Osteoblast (primary cell): ENCODE data around the gene FNDC10. TPM values are rescaled to one million over a fixed set of nuclear protein-coding genes. Genes with fewer than 3 reads are reported as not detected.

Source experiments
- DNase-seq: peaks from one replicate; pipeline ENCODE4 v3.0.0; 2011; ENCODE audit warnings: low spot score, mixed read lengths; ENCODE audit not compliant: insufficient read length; ENCODE audit errors: missing footprints
- H2AFZ ChIP-seq: 2 replicates; pipeline ENCODE4 v1.6.0; 2011; ENCODE audit warnings: mild to moderate bottlenecking, low read length
- H3K27ac ChIP-seq: 2 replicates; pipeline ENCODE4 v1.5.1; 2011; ENCODE audit warnings: mild to moderate bottlenecking, low read depth, low read length, moderate library complexity
- H3K27me3 ChIP-seq: 2 replicates; pipeline ENCODE4 v1.6.0; 2012; ENCODE audit warnings: mild to moderate bottlenecking, control low read depth, inconsistent platforms, low read length, moderate library complexity; ENCODE audit not compliant: insufficient read depth
- H3K36me3 ChIP-seq: 2 replicates; pipeline ENCODE4 v1.5.1; 2011; ENCODE audit warnings: mild to moderate bottlenecking, low read length, control low read depth, moderate library complexity; ENCODE audit not compliant: insufficient read depth
- H3K4me1 ChIP-seq: 2 replicates; pipeline ENCODE4 v1.5.1; 2011; ENCODE audit warnings: mild to moderate bottlenecking, low read length, control low read depth, moderate library complexity; ENCODE audit not compliant: insufficient read depth
- H3K4me2 ChIP-seq: 2 replicates; pipeline ENCODE4 v1.6.0; 2011; ENCODE audit warnings: mild to moderate bottlenecking, low read length; ENCODE audit not compliant: insufficient read depth
- H3K4me3 ChIP-seq: fragments of 200-600 bp; sonication (generic); 3 replicates; pipeline ENCODE4 v1.5.1; 2012; ENCODE audit warnings: mild to moderate bottlenecking, low read length, inconsistent platforms; ENCODE audit not compliant: insufficient read depth
- H3K79me2 ChIP-seq: 2 replicates; pipeline ENCODE4 v1.6.0; 2012; ENCODE audit warnings: mild to moderate bottlenecking, low read length, control low read depth, inconsistent platforms; ENCODE audit not compliant: insufficient read depth
- H3K9me3 ChIP-seq: 2 replicates; pipeline ENCODE4 v1.5.1; 2011; ENCODE audit warnings: low read depth, low read length, control low read depth
- H4K20me1 ChIP-seq: 2 replicates; pipeline ENCODE4 v1.6.0; 2012; ENCODE audit warnings: mild to moderate bottlenecking, low read length, control low read depth; ENCODE audit not compliant: insufficient read depth
- CTCF ChIP-seq: IDR thresholded peaks from 2 replicates; pipeline ENCODE4 v1.5.1; 2011; ENCODE audit warnings: mild to moderate bottlenecking, low read depth, low read length, moderate library complexity; ENCODE audit errors: extremely low read depth
- total RNA-seq: library from RNA; depleted of rRNA; stranded (reverse); fragments of >200 nt; gene quantifications from 2 replicates; pipeline ENCODE4 v1.2.3, GENCODE V29; 2012

The FNDC10 gene
- total RNA-seq, 1 donor, result 2.5 TPM

- Histone ChIP-seq H3K79me2 (peaks cover 46% of the 10 kb centered on the region), H3K27ac (peak within 1 kb of the TSS; percentile 98), H2AFZ (peak within 1 kb of the TSS; percentile 97), H3K36me3 (peaks cover 14% of the 10 kb centered on the region), H3K4me3 (peak within 1 kb of the TSS; percentile 96), H3K4me2 (peak within 1 kb of the TSS; percentile 86), H3K27me3 (no peaks in the 10 kb centered on the region), H4K20me1 (peaks cover 11% of the 10 kb centered on the region), H3K9me3 (no peaks in the 10 kb centered on the region), H3K4me1 (peaks cover 16% of the 10 kb centered on the region)
- no peak for TF ChIP-seq CTCF
- peak; percentile 99 for DNase-seq
Measured at GRCh38 chr1:1574721-1575537, 25.0 kb downstream of the FNDC10 start, which contains the start of gene SSU72. Gene SSU72 (minus strand): TSS chr1:1574863. CDS start chr1:1574557, 306 bp downstream.

DNA sequence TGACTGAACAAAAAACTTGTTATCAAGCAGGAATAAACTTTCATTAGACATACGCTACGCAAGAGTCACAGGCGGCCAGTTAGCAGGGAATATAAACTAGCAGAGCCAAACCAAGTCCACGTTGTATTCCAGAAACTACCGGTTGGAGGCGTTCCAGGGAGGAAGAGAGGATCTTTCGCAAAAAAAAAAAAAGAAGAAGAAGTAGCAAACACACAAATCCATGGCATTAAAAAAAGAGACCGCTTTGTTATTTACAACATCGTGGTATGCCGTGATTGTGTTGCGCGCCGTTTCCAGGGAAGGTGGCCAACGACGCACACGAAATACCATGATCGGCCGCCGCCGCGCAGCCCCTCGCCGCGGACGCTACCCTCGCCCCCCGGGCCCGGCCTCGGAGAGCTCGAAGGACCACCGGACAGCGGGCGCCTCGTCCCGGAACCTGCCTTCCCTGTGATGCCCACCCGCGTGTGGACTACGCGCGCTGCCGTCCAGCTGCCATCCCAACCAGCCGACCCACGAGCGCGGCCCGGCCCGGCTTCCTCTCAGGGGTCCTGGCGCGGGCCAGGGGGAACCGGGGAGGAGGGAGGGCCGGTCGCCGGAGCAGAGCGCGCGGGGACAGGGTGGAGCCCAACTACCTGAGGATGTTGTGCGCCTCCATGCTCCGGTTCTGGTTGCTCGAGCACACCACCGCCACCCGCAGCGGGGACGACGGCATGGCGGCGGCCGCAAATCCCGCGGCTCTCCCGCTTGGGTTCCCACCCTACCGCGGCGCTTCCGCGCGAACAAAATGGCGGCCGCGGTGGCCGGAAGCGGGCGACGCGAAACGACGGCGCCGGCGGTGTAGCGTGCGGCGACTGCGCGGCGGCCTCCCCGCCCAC, 25.9 kb downstream of the FNDC10 start:
- H3K36me3 ChIP-seq, result peaks cover 19% of the 10 kb centered on the region
- H3K27ac ChIP-seq, result peak overlapping the region; percentile 98
- H3K4me3 ChIP-seq, result peak overlapping the region; percentile 96
- peak; percentile 98 for DNase-seq
- peak overlapping the region; percentile 82 for H2AFZ ChIP-seq
- peak overlapping the region; percentile 85 for H3K4me2 ChIP-seq
- no peaks in the 10 kb centered on the region for H3K9me3 ChIP-seq
- peaks cover 16% of the 10 kb centered on the region for H3K4me1 ChIP-seq
- peaks cover 20% of the 10 kb centered on the region for H4K20me1 ChIP-seq
- TF ChIP-seq CTCF, result peak; percentile 13
- H3K27me3 ChIP-seq, result no peaks in the 10 kb centered on the region
- H3K79me2 ChIP-seq, result peaks cover 54% of the 10 kb centered on the region

DNA sequence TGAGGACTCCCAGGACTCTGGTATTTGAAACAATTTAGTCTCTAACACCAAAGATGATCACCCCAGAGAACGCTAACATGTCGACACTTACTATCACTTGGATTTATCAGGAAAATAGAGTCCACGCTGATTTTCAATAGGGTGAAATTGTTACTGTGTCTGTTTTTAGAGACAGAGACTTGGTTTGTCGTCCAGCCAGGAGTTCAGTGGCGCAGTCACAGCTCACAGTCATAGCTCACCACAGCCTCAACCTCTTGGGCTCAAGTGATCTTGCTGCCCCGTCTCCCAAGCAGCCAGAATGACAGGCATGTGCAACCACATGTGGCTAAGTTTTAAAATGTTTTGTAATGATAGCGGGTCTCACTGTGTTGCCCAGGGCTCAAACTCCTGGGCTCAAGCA, 30.6 kb downstream of the FNDC10 start:
- Histone ChIP-seq H3K4me3 (no peak overlapping the region), H3K27me3 (no peaks in the 10 kb centered on the region), H3K9me3 (no peaks in the 10 kb centered on the region), H4K20me1 (peaks cover 54% of the 10 kb centered on the region), H3K36me3 (peaks cover 36% of the 10 kb centered on the region), H3K4me1 (peaks cover 24% of the 10 kb centered on the region), H3K27ac (peak overlapping the region; percentile 24), H2AFZ (no peak overlapping the region), H3K4me2 (no peak overlapping the region), H3K79me2 (peaks cover 97% of the 10 kb centered on the region)
- no peak for TF ChIP-seq CTCF
- DNase-seq, result peak; percentile 59

GRCh38 chr1:1567891-1568291, 32.0 kb downstream of the FNDC10 start:
- Histone ChIP-seq H3K9me3 (no peaks in the 10 kb centered on the region), H3K27me3 (no peaks in the 10 kb centered on the region), H3K79me2 (peaks cover 97% of the 10 kb centered on the region), H3K4me2 (peak overlapping the region; percentile 59), H3K36me3 (peaks cover 50% of the 10 kb centered on the region), H4K20me1 (peaks cover 67% of the 10 kb centered on the region), H2AFZ (no peak overlapping the region), H3K4me3 (no peak overlapping the region), H3K4me1 (peaks cover 18% of the 10 kb centered on the region), H3K27ac (peak overlapping the region; percentile 96)
- no peak for TF ChIP-seq CTCF
- DNase-seq, result peak; percentile 69
